Loucy (cell line): Measurements from ENCODE around the gene PSD2.

Source experiments
- EZH2phosphoT487 ChIP-seq: fragments of 200-600 bp; IDR thresholded peaks from 2 replicates; pipeline ENCODE4 v1.6.1; 2018; ENCODE audit warnings: antibody characterized with exemption, mild to moderate bottlenecking, moderate library complexity, borderline replicate concordance
- TF ChIP-seq, protein P1 (sequence below): fragments of 200-600 bp; sonication (generic); conservative IDR thresholded peaks from 2 replicates; pipeline ENCODE4 v1.5.1; 2014; ENCODE audit warnings: mild to moderate bottlenecking, antibody characterized with exemption, low read length

DNA sequence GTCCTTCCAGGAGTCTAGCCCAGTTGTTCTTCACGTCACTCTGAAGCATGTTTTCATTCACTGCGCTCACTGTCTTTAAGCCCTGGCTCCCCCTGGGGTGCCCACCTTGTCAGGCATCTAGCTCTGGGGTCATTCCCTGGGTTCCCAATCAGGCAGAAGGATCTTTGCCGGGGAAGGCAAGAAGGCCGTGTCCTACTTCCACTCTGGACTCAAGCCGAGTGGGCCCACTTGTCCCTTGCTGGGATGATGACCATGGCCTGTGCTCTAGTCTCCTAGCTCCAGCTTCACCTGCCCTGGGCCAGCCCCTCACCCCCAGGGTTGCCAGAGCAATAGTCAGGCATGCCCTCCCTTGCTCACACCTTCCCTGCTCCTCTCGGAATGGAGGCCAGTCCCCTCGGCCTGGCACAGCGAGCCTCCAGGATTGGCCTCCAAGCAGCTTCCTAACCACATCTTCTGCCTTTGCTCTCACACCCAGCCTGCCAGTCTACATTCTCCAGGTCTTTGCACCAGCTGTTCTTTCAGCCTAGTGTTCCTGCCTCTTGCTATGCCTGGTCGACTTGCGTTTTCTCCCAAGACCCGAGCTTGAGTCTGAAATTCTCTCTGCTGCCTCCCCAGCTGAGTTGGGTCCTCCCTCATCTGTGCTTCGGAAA, 32.2 kb upstream of the PSD2 start:
- TF ChIP-seq EZH2phosphoT487, result no peak
- TF ChIP-seq, protein P1, sequence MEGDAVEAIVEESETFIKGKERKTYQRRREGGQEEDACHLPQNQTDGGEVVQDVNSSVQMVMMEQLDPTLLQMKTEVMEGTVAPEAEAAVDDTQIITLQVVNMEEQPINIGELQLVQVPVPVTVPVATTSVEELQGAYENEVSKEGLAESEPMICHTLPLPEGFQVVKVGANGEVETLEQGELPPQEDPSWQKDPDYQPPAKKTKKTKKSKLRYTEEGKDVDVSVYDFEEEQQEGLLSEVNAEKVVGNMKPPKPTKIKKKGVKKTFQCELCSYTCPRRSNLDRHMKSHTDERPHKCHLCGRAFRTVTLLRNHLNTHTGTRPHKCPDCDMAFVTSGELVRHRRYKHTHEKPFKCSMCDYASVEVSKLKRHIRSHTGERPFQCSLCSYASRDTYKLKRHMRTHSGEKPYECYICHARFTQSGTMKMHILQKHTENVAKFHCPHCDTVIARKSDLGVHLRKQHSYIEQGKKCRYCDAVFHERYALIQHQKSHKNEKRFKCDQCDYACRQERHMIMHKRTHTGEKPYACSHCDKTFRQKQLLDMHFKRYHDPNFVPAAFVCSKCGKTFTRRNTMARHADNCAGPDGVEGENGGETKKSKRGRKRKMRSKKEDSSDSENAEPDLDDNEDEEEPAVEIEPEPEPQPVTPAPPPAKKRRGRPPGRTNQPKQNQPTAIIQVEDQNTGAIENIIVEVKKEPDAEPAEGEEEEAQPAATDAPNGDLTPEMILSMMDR, result no peak
